T-helper 17 cell (primary cell): ENCODE data around the gene KIAA0753. TPM values are rescaled to one million over a fixed set of nuclear protein-coding genes. Genes with fewer than 3 reads are reported as not detected.

ENCODE experiments used
- ATAC-seq: fragments of 150-1000 bp; cut with Tn5 transposase; 2 replicates; pipeline ENCODE4 v1.10.0; 2021; ENCODE audit warnings: mild to moderate bottlenecking, moderate library complexity
- DNase-seq, 3 donors: peaks; one replicate each; pipeline versions ENCODE4 v3.0.0 to v3.0.0-alpha.2; 2020 to 2021
- H3K9me3 ChIP-seq: one replicate; pipeline ENCODE4 v1.7.0; 2013; ENCODE audit warnings: low read length, mild to moderate bottlenecking; ENCODE audit not compliant: control insufficient read depth, poor library complexity, severe bottlenecking
- H3K27ac Mint-ChIP-seq: one replicate; pipeline ENCODE4 v1.8.0; 2022; ENCODE audit warnings: mild to moderate bottlenecking, moderate library complexity, mixed read lengths
- H3K27me3 Mint-ChIP-seq: one replicate; pipeline ENCODE4 v1.8.0; 2022; ENCODE audit warnings: mixed read lengths
- H3K36me3 Mint-ChIP-seq: one replicate; pipeline ENCODE4 v1.8.0; 2022; ENCODE audit warnings: low read depth, mixed read lengths
- H3K4me1 Mint-ChIP-seq: one replicate; pipeline ENCODE4 v1.8.0; 2022; ENCODE audit warnings: mild to moderate bottlenecking, mixed read lengths
- H3K4me3 Mint-ChIP-seq: one replicate; pipeline ENCODE4 v1.8.0; 2022; ENCODE audit warnings: mild to moderate bottlenecking, moderate library complexity, mixed read lengths
- total RNA-seq, 4 donors: library from RNA in 2 of 4; stranded (reverse) in 2 of 4; gene quantifications; one replicate each; pipeline ENCODE4 v1.2.3 and lab custom pipeline; 2022 to 2026

The KIAA0753 gene
- total RNA-seq, 2 donors from 2014 or later, result 10.8 to 12.1 TPM

DNA sequence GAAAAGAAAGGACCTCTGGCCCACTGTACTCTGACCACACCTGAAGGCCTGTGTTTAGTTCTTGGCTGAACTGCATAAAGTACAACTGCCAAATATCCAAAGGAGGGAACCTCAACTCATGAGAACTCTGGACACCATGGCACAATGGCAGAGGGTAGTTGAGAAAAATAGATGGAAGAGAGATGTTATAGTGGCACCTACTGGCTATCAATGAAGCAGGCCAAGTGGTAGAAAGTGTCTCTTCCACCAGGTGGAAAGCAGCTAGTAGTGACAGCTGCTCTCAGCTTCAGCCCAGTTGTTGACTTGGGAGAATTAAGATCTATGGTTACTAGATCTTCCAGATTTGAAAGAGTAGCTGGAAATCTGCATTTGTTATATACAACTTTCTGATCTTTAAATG lies 7.7 kb upstream of the KIAA0753 start:
- no peak for ATAC-seq

DNA sequence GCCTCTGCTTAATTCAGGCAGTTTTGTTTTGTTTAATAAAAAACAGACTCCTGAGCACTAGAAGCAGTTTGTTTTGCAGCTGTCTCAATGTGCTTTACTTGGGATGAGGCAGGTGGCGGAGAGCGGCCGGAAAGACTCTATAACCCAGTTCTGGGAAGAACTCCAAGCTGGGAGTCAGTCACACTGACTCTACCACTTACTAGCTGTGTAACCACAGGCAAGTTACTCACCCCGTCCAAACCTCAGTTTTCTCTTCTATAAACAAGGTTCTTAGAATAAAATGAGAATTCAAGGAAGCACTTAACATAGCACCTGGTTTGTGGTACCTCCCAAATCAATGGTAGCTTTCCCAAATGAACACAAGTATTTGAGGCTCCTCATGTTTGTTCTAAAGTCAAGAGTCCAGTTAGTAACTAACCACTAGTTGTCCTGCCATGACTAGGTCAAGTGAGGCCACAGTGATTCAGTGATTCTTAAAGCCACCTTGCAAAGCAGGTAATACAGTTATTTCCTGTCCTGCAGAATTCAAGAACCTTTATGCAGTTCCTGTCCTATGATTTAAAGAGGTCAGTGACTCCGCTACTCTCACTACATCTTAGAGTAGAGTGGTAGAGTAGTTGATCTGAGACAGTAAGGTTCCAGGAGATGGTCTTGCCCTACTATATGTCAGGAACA lies 3.1 kb upstream of the KIAA0753 start:
- no peaks in the 10 kb centered on the region for H3K9me3 ChIP-seq
- ATAC-seq (no peak), DNase-seq (no peak)
- H3K27me3 Mint-ChIP-seq, result no peaks in the 10 kb centered on the region
- no peaks in the 10 kb centered on the region for H3K36me3 Mint-ChIP-seq
- H3K4me3 Mint-ChIP-seq, result no peak overlapping the region
- peaks cover 42% of the 10 kb centered on the region for H3K4me1 Mint-ChIP-seq
- peak overlapping the region; percentile 95 for H3K27ac Mint-ChIP-seq

More for the DNA sequence above, 7.7 kb upstream of the KIAA0753 start:
- no peaks in the 10 kb centered on the region for H3K9me3 ChIP-seq
- DNase-seq, result no peak
- H3K27ac Mint-ChIP-seq, result peak overlapping the region; percentile 72
- H3K36me3 Mint-ChIP-seq, result peaks cover 2% of the 10 kb centered on the region
- peak overlapping the region; percentile 41 for H3K4me3 Mint-ChIP-seq
- peaks cover 48% of the 10 kb centered on the region for H3K4me1 Mint-ChIP-seq
- no peaks in the 10 kb centered on the region for H3K27me3 Mint-ChIP-seq

DNA sequence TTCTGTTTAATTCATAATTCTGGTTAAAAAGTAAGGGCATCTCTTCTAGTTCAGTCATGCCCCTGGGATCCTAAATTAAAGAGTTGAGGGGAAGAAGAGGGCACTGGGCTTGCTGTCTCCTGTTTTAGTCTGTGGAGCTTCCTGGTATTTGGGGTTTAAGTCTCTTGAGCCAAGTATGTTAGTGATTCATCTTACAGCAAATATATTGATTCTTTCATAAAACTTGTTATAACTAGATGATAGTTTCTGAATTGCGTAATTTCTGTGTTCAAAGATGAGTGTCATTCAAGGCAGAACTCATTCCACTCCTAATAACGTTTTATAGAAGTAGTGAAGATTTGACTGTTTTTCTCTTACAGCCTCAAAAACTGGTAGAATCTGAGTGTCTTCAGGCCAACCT lies 2.1 kb upstream of the KIAA0753 start:
- Mint-ChIP-seq H3K4me1 (peaks cover 42% of the 10 kb centered on the region), H3K27ac (peak overlapping the region; percentile 95), H3K27me3 (no peaks in the 10 kb centered on the region), H3K4me3 (peak overlapping the region; percentile 61), H3K36me3 (no peaks in the 10 kb centered on the region)
- DNase-seq (no peak), ATAC-seq (no peak)
- H3K9me3 ChIP-seq, result no peaks in the 10 kb centered on the region

DNA sequence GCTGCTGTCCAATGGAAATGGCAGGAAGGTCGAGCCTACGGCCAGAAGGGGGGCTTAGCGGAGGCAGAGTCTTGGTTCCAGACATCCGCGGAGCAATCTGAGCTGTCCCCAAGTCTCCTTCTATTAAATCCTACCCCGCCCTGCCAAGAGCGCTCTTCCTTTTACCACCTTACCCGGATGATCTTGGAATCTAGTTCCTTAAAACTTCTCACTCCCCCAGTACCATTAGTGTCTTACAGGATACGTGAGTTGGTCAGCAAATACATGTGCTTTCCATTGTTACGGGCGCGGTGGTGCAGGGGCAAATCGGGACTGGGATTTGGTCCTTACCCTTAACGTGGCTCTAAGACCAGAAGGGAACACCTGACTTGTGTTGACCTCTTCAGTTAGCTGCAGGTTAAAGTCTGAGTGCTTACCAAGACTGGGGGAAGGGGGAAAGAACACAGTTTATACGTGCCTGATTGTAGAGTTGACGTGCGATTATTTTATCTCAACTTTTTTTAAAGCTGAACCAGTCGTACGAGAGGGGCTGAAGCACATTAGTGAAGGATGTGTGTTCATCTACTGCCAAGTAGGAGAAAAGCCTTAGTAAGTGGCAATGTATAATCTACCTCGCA lies 844 bp upstream of the KIAA0753 start:
- H3K9me3 ChIP-seq, result no peaks in the 10 kb centered on the region
- H3K36me3 Mint-ChIP-seq, result no peaks in the 10 kb centered on the region
- peaks cover 49% of the 10 kb centered on the region for H3K4me1 Mint-ChIP-seq
- DNase-seq (no peak), ATAC-seq (peak; percentile 8)
- peak overlapping the region; percentile 95 for H3K27ac Mint-ChIP-seq
- H3K4me3 Mint-ChIP-seq, result peak overlapping the region; percentile 94
- H3K27me3 Mint-ChIP-seq, result no peaks in the 10 kb centered on the region

DNA sequence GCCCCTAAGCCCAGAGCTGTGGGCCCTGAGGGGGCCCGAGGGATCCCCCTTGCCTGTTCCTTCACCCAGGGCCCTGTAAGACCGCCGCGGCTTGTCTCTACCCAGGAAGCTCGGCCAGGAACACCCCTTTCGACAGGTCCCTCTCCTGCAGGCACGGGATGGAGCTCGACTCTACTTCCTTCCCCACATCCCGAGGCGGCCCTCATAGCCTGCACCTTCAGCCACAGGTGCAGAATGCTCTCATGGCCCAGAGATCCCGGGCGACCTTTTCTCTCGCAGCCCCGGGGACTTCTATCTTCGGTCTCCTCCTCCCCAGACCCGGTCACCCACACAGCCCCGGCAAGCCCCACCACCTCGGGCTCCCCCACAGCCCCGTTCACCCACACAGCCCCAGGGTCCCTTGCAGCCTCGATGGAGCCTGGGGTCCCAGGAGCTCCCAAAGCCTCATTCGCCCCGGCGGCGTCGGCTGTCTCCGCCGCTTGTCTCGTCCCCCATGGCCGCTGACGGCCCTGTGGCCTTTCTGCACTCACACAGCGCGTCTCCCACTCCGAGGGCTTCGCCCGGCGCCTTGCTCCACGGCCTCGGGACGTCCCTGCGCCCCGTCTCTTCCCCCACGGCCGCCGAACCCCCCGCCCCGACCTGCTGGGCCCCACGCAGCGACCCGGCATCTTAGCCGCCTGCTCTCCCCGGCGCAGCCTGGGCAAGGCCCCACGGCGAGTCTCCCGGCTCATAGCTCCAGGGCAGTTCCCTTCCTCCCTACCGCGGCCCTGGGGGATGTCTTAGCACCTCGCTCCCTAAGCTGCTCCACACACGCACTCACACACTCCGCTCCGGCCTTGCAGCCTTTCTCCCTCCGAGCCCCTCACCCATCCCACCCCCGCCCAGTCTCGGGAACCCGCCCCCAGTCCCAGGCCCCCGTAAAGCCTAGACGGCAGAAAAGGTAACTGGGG lies 650 bp downstream of the KIAA0753 start:
- no peaks in the 10 kb centered on the region for H3K9me3 ChIP-seq

DNA sequence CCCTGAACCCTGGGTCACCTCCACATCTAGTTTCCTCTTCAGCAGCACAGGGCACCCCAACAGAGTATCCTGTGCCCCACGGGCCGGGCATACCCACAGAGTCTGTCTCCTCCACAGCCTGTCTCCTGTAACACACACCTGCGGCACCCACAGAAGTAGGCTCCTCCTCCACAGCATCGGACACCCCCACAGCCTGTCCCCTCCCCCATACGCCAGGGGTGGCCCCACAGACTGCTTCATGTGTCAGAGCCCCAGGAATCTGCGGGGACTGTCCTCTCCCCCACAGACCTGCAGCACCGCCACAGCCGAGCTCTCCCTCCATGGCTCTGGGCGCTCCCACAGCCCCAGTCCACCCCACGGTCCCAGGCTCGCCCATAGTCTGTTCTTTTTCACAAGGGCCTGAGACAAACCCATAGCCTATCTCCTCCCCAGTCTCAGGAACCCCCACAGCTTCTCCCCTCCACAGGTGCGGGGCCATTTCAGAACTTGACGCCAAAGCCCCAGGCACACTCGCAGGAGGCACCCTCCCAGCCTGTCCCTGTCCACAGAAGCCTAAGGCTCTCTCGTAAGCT lies 1.4 kb downstream of the KIAA0753 start:
- peak overlapping the region; percentile 95 for H3K27ac Mint-ChIP-seq
- H3K9me3 ChIP-seq, result no peaks in the 10 kb centered on the region
- peak overlapping the region; percentile 94 for H3K4me3 Mint-ChIP-seq
- ATAC-seq (no peak), DNase-seq (no peak)
- no peaks in the 10 kb centered on the region for H3K27me3 Mint-ChIP-seq
- peaks cover 52% of the 10 kb centered on the region for H3K4me1 Mint-ChIP-seq
- H3K36me3 Mint-ChIP-seq, result no peaks in the 10 kb centered on the region

More for the DNA sequence above, 650 bp downstream of the KIAA0753 start:
- H3K27ac Mint-ChIP-seq, result peak overlapping the region; percentile 95
- peak overlapping the region; percentile 94 for H3K4me3 Mint-ChIP-seq
- DNase-seq (no peak), ATAC-seq (peak; percentile 41)
- H3K36me3 Mint-ChIP-seq, result no peaks in the 10 kb centered on the region
- no peaks in the 10 kb centered on the region for H3K27me3 Mint-ChIP-seq
- peaks cover 47% of the 10 kb centered on the region for H3K4me1 Mint-ChIP-seq

DNA sequence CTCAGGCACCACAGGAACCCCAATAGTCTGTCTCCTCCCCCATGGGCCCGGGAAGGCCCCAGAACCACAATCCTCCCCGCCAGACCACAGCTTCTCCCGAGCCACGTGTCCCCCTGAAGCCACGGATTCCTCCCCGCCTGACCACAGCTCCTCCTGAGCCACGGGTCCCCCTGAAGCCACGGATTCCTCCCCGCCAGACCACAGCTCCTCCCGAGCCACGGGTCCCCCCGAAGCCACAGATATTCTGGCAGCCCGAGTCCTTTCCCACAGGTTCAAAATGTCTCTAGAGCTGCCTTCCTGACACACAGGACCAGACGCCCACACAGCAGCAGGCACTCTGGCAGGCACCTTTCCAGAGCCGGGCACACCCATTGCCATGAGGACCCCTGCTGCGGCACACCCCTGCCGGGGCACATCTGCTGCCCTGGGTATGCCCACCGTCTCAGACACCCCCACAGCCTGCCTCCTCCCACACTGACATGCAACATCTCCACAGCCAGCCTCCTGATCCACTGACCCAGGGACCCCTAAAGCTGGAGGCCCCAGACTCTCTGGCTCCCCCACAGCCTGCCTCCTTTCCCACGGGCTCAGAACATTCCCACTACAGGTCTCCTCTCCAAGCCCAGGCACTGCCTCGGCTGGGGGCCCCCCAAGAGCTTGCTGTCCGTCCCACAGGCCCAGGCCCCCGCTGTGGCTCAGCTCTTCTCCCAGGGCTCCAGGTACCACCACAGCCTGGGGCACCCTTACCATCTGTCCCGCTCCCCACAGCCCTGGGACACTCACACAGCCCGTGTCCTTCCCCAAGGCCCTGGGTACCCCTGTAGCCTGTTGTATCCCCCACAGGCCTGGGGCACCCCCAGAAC lies 2.2 kb downstream of the KIAA0753 start:
- Mint-ChIP-seq H3K36me3 (peaks cover 5% of the 10 kb centered on the region), H3K27me3 (no peaks in the 10 kb centered on the region), H3K27ac (peak overlapping the region; percentile 95), H3K4me3 (peak overlapping the region; percentile 94), H3K4me1 (peaks cover 51% of the 10 kb centered on the region)
- H3K9me3 ChIP-seq, result no peaks in the 10 kb centered on the region
- ATAC-seq (no peak), DNase-seq (no peak)

DNA sequence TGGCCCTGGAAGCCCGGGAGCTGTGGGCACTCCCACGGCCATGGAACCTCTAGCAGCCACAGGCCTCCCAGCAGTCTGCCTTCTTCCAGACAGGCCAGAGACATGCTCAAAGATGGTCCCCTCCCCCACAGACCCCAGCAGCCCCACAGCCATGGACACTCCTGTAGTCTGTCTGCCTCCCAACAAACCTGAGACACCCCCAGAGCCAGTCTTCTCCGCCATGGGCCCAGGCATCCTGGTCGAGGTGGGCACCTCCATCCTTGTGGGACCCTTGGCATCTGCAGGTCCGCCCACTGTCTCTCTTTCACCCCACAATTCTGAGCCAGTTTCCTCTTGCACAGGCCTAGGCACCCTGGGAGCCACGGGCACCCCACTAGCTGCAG lies 3.1 kb downstream of the KIAA0753 start:
- Mint-ChIP-seq H3K4me1 (peaks cover 48% of the 10 kb centered on the region), H3K4me3 (peak overlapping the region; percentile 36), H3K27me3 (no peaks in the 10 kb centered on the region), H3K36me3 (peaks cover 7% of the 10 kb centered on the region), H3K27ac (peak overlapping the region; percentile 95)
- no peaks in the 10 kb centered on the region for H3K9me3 ChIP-seq
- no peak for ATAC-seq
- no peak for DNase-seq

DNA sequence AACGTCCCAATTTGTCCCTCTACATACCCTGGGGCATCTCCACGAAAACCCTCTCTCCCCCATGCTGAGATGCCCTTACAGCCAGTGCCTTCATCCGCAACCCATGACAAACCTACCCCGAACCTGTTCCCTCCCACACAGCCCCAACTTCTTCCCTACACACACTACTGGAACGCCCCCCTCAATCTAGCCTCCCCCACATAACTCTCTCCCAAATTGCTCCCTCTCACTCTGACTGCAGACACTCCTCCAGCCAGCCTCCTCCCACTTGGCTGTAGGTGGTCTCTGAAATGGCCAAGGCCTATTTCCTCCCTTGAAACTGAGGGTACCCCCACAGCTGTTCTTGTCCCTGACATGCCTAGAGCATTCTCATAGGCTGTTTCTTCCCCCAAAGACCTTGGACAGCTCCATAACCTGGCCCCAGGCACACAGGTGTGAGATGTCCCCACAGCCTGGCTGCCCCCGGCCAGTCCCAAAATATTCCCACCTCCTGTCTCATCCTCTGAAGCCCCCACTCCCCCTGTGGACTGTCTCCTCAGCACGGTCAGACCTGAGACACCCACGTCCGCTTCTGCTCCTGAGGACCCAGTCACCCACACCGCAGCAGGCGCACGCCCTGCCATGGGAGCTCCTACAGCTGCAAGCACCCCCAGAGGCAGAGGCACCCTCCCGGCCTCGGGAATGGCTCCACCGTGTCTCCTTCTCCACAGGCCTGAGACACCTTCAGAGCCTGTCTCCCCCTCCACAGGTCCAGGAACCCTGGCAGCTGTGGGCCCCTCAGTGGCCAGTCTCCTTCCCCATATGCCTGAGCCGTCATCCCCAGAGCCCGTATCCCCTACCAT lies 3.7 kb downstream of the KIAA0753 start:
- DNase-seq (no peak), ATAC-seq (no peak)
- no peaks in the 10 kb centered on the region for H3K27me3 Mint-ChIP-seq
- H3K4me3 Mint-ChIP-seq, result peak overlapping the region; percentile 36
- no peaks in the 10 kb centered on the region for H3K9me3 ChIP-seq
- H3K27ac Mint-ChIP-seq, result no peak overlapping the region
- H3K36me3 Mint-ChIP-seq, result peaks cover 9% of the 10 kb centered on the region
- H3K4me1 Mint-ChIP-seq, result peaks cover 46% of the 10 kb centered on the region

DNA sequence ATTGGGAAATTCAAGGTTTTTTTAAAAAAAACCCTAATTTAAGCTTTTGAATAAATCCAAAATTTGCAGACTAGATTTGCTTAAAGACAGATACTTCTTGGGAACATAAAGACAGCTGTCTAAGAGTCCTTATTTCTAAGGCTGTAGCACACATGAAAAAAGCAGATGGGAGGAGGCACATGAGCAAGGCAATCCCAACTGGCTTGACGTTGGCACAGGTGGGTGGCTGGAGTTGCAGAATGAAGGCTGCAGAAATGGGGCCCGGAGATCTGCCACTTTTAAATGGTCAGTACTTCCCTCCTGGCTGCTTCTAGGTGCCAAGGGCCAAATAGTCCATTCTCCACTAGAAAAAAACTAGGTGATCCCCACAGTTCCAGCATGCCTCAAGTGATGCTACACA lies 4.4 kb downstream of the KIAA0753 start:
- Mint-ChIP-seq H3K4me1 (peaks cover 46% of the 10 kb centered on the region), H3K36me3 (peaks cover 12% of the 10 kb centered on the region), H3K27ac (no peak overlapping the region), H3K4me3 (no peak overlapping the region), H3K27me3 (no peaks in the 10 kb centered on the region)
- DNase-seq (no peak), ATAC-seq (no peak)
- no peaks in the 10 kb centered on the region for H3K9me3 ChIP-seq

DNA sequence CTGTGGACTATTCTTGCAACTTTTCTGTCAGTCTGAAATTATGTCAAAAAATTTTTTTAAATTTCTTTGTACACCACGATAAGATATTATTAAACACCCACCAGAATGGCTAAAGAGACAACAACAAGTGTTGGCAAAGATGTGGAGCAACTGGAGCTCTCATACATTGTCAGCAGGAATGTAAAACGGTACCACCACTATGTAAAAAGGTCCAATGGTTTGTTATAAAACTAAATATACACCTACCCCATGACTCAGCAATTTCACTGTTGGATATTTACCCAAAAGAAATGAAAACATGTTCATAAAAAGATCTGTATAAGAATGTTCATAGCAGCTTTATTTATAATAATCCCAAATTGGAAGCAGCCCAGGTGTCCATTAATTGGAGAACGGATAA lies 7.2 kb downstream of the KIAA0753 start:
- no peak overlapping the region for H3K4me3 Mint-ChIP-seq
- H3K4me1 Mint-ChIP-seq, result peaks cover 42% of the 10 kb centered on the region
- DNase-seq (no peak), ATAC-seq (no peak)
- H3K27me3 Mint-ChIP-seq, result no peaks in the 10 kb centered on the region
- H3K27ac Mint-ChIP-seq, result no peak overlapping the region
- H3K9me3 ChIP-seq, result no peaks in the 10 kb centered on the region
- peaks cover 21% of the 10 kb centered on the region for H3K36me3 Mint-ChIP-seq

DNA sequence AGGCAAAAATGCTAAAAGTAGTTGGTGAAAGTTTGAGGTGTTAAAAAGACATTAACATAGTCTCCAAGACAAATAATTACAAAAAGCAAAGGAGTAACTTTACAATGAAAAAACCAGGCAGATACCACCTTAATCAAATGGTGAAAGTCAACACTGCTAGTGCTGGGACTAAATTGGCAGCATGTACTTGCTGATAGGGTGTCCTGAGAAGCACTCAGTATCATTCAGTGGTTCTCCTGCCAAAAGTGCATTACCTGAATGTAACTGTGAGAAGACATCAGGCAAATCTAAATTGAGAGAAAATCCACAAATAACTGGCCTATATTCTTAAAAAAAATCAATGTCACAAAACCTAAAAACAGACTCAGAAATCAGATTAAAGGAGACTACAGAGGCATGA lies 8.0 kb downstream of the KIAA0753 start:
- Mint-ChIP-seq H3K4me3 (no peak overlapping the region), H3K27ac (no peak overlapping the region), H3K4me1 (peaks cover 36% of the 10 kb centered on the region), H3K36me3 (peaks cover 22% of the 10 kb centered on the region), H3K27me3 (no peaks in the 10 kb centered on the region)
- DNase-seq (no peak), ATAC-seq (no peak)
- H3K9me3 ChIP-seq, result no peaks in the 10 kb centered on the region
